Esophagus squamous epithelium (tissue), 4 donors: Measurements from ENCODE around the gene SYPL1.

Experiments used
- POLR2A ChIP-seq, 4 donors: fragments of 450-650 bp; IDR thresholded peaks; one replicate each; pipeline ENCODE4 v1.6.1; 2017; ENCODE audit warnings: antibody characterized with exemption in 4 of 4, mild to moderate bottlenecking in 4 of 4, moderate library complexity in 3 of 4
- TF ChIP-seq, protein P1 (sequence below), 6 experiments: fragments of 450-650 bp in 4 of 6; fragments of 200-600 bp in 2 of 6; sonication (generic) in 2 of 6; IDR thresholded peaks; one replicate each; pipeline ENCODE4 v1.5.1; 2016 to 2019; ENCODE audit warnings: antibody characterized with exemption in 6 of 6, mild to moderate bottlenecking in 4 of 6, moderate library complexity in 4 of 6

GRCh38 chr7:106062521-106062931, 49.6 kb downstream of the SYPL1 start:
- TF ChIP-seq, protein P1, sequence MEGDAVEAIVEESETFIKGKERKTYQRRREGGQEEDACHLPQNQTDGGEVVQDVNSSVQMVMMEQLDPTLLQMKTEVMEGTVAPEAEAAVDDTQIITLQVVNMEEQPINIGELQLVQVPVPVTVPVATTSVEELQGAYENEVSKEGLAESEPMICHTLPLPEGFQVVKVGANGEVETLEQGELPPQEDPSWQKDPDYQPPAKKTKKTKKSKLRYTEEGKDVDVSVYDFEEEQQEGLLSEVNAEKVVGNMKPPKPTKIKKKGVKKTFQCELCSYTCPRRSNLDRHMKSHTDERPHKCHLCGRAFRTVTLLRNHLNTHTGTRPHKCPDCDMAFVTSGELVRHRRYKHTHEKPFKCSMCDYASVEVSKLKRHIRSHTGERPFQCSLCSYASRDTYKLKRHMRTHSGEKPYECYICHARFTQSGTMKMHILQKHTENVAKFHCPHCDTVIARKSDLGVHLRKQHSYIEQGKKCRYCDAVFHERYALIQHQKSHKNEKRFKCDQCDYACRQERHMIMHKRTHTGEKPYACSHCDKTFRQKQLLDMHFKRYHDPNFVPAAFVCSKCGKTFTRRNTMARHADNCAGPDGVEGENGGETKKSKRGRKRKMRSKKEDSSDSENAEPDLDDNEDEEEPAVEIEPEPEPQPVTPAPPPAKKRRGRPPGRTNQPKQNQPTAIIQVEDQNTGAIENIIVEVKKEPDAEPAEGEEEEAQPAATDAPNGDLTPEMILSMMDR (IDR thresholded peaks at IDR 0.05), result no peak
- TF ChIP-seq POLR2A (IDR thresholded peaks at IDR 0.05), result no peak
